ENCODE measurements around the gene CELF4.

- TF ChIP-seq, protein P1, sequence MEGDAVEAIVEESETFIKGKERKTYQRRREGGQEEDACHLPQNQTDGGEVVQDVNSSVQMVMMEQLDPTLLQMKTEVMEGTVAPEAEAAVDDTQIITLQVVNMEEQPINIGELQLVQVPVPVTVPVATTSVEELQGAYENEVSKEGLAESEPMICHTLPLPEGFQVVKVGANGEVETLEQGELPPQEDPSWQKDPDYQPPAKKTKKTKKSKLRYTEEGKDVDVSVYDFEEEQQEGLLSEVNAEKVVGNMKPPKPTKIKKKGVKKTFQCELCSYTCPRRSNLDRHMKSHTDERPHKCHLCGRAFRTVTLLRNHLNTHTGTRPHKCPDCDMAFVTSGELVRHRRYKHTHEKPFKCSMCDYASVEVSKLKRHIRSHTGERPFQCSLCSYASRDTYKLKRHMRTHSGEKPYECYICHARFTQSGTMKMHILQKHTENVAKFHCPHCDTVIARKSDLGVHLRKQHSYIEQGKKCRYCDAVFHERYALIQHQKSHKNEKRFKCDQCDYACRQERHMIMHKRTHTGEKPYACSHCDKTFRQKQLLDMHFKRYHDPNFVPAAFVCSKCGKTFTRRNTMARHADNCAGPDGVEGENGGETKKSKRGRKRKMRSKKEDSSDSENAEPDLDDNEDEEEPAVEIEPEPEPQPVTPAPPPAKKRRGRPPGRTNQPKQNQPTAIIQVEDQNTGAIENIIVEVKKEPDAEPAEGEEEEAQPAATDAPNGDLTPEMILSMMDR (IDR thresholded peaks at IDR 0.05): no peak
- no peak for TF ChIP-seq POLR2AphosphoS5 (IDR thresholded peaks at IDR 0.05)
Observed at GRCh38 chr18:37388413-37388812, 177.2 kb downstream of the CELF4 start.
